ENCODE results near the gene NAPEPLD.
"Not testable (repeated sequence)": the region's sequence is repeated elsewhere in the genome, so short reads cannot be mapped to it uniquely, and the experiment has no call there.

Gene NAPEPLD

GRCh38 chr7:103083210-103083609 lies 65.7 kb downstream of the NAPEPLD start:
- TF ChIP-seq SUZ12 (IDR thresholded peaks at IDR 0.05; ENCODE audit: extremely low read depth, insufficient read depth, insufficient read length) (no peak), YY1 (IDR thresholded peaks at IDR 0.05; ENCODE audit: insufficient read depth, insufficient read length) (no peak), ZNF274 (IDR thresholded peaks at IDR 0.05; ENCODE audit: low read depth, low read length) (no peak)
- no peak overlapping the region for H3K4me3 ChIP-seq (ENCODE audit: insufficient read length, low read depth)
- no peaks in the 10 kb centered on the region for H3K27me3 ChIP-seq (ENCODE audit: insufficient read depth, insufficient read length)
- H3K36me3 ChIP-seq (ENCODE audit: insufficient read depth, insufficient read length, low read length) = peaks cover 28% of the 10 kb centered on the region
- no peaks in the 10 kb centered on the region for H3K4me1 ChIP-seq (ENCODE audit: insufficient read depth, insufficient read length)
- no peak for DNase-seq (ENCODE audit: low read depth, low spot score)
- H3K9ac ChIP-seq (ENCODE audit: insufficient read length, low read depth) = no peak overlapping the region
- no peaks in the 10 kb centered on the region for H3K9me3 ChIP-seq (ENCODE audit: insufficient read depth, low read length)

GRCh38 chr7:103082497-103082896 lies 66.4 kb downstream of the NAPEPLD start:
- TF ChIP-seq ZNF274 (IDR thresholded peaks at IDR 0.05; ENCODE audit: low read depth, low read length) (no peak), SUZ12 (IDR thresholded peaks at IDR 0.05; ENCODE audit: extremely low read depth, insufficient read depth, insufficient read length) (no peak), YY1 (IDR thresholded peaks at IDR 0.05; ENCODE audit: insufficient read depth, insufficient read length) (no peak)
- Histone ChIP-seq H3K4me1 (ENCODE audit: insufficient read depth, insufficient read length) (no peaks in the 10 kb centered on the region), H3K9me3 (ENCODE audit: insufficient read depth, low read length) (no peaks in the 10 kb centered on the region), H3K4me3 (ENCODE audit: insufficient read length, low read depth) (no peak overlapping the region), H3K36me3 (ENCODE audit: insufficient read depth, insufficient read length, low read length) (peaks cover 25% of the 10 kb centered on the region), H3K27me3 (ENCODE audit: insufficient read depth, insufficient read length) (no peaks in the 10 kb centered on the region), H3K9ac (ENCODE audit: insufficient read length, low read depth) (no peak overlapping the region)
- no peak for DNase-seq (ENCODE audit: low read depth, low spot score)

GRCh38 chr7:103080923-103081322 lies 68.0 kb downstream of the NAPEPLD start:
- TF ChIP-seq ZNF274 (IDR thresholded peaks at IDR 0.05; ENCODE audit: low read depth, low read length) = no peak
- no peak for TF ChIP-seq SUZ12 (IDR thresholded peaks at IDR 0.05; ENCODE audit: extremely low read depth, insufficient read depth, insufficient read length)
- TF ChIP-seq YY1 (IDR thresholded peaks at IDR 0.05; ENCODE audit: insufficient read depth, insufficient read length) = no peak
- Histone ChIP-seq H3K9ac (ENCODE audit: insufficient read length, low read depth) (no peak overlapping the region), H3K4me3 (ENCODE audit: insufficient read length, low read depth) (no peak overlapping the region), H3K9me3 (ENCODE audit: insufficient read depth, low read length) (no peaks in the 10 kb centered on the region), H3K36me3 (ENCODE audit: insufficient read depth, insufficient read length, low read length) (peaks cover 17% of the 10 kb centered on the region), H3K4me1 (ENCODE audit: insufficient read depth, insufficient read length) (no peaks in the 10 kb centered on the region), H3K27me3 (ENCODE audit: insufficient read depth, insufficient read length) (no peaks in the 10 kb centered on the region)
- no peak for DNase-seq (ENCODE audit: low read depth, low spot score)

GRCh38 chr7:103079836-103080235 lies 69.1 kb downstream of the NAPEPLD start:
- no peaks in the 10 kb centered on the region for H3K9me3 ChIP-seq (ENCODE audit: insufficient read depth, low read length)

GRCh38 chr7:103078226-103078625 lies 70.7 kb downstream of the NAPEPLD start:
- not testable (repeated sequence) for H3K36me3 ChIP-seq (ENCODE audit: insufficient read depth, insufficient read length, low read length); H3K4me1 ChIP-seq (ENCODE audit: insufficient read depth, insufficient read length); DNase-seq (ENCODE audit: low read depth, low spot score); H3K4me3 ChIP-seq (ENCODE audit: insufficient read length, low read depth); H3K9me3 ChIP-seq (ENCODE audit: insufficient read depth, low read length); H3K27me3 ChIP-seq (ENCODE audit: insufficient read depth, insufficient read length); H3K9ac ChIP-seq (ENCODE audit: insufficient read length, low read depth)

More at GRCh38 chr7:103079836-103080235, 69.1 kb downstream of the NAPEPLD start:
- Histone ChIP-seq H3K4me3 (ENCODE audit: insufficient read length, low read depth) (no peak overlapping the region), H3K9ac (ENCODE audit: insufficient read length, low read depth) (no peak overlapping the region), H3K36me3 (ENCODE audit: insufficient read depth, insufficient read length, low read length) (peaks cover 11% of the 10 kb centered on the region), H3K27me3 (ENCODE audit: insufficient read depth, insufficient read length) (no peaks in the 10 kb centered on the region), H3K4me1 (ENCODE audit: insufficient read depth, insufficient read length) (no peaks in the 10 kb centered on the region)
- TF ChIP-seq SUZ12 (IDR thresholded peaks at IDR 0.05; ENCODE audit: extremely low read depth, insufficient read depth, insufficient read length) (no peak), YY1 (IDR thresholded peaks at IDR 0.05; ENCODE audit: insufficient read depth, insufficient read length) (no peak), ZNF274 (IDR thresholded peaks at IDR 0.05; ENCODE audit: low read depth, low read length) (no peak)
- no peak for DNase-seq (ENCODE audit: low read depth, low spot score)

GRCh38 chr7:103077318-103077717 lies 71.6 kb downstream of the NAPEPLD start:
- Histone ChIP-seq H3K36me3 (ENCODE audit: insufficient read depth, insufficient read length, low read length) (no peaks in the 10 kb centered on the region), H3K9ac (ENCODE audit: insufficient read length, low read depth) (no peak overlapping the region), H3K4me3 (ENCODE audit: insufficient read length, low read depth) (no peak overlapping the region), H3K4me1 (ENCODE audit: insufficient read depth, insufficient read length) (no peaks in the 10 kb centered on the region), H3K27me3 (ENCODE audit: insufficient read depth, insufficient read length) (no peaks in the 10 kb centered on the region), H3K9me3 (ENCODE audit: insufficient read depth, low read length) (no peaks in the 10 kb centered on the region)
- no peak for TF ChIP-seq YY1 (IDR thresholded peaks at IDR 0.05; ENCODE audit: insufficient read depth, insufficient read length)
- TF ChIP-seq SUZ12 (IDR thresholded peaks at IDR 0.05; ENCODE audit: extremely low read depth, insufficient read depth, insufficient read length) = no peak
- no peak for TF ChIP-seq ZNF274 (IDR thresholded peaks at IDR 0.05; ENCODE audit: low read depth, low read length)
- DNase-seq (ENCODE audit: low read depth, low spot score) = no peak

GRCh38 chr7:103076764-103077163 lies 72.1 kb downstream of the NAPEPLD start:
- no peaks in the 10 kb centered on the region for H3K9me3 ChIP-seq (ENCODE audit: insufficient read depth, low read length)
- H3K27me3 ChIP-seq (ENCODE audit: insufficient read depth, insufficient read length) = no peaks in the 10 kb centered on the region
- H3K4me3 ChIP-seq (ENCODE audit: insufficient read length, low read depth) = no peak overlapping the region
- no peak for DNase-seq (ENCODE audit: low read depth, low spot score)
- H3K4me1 ChIP-seq (ENCODE audit: insufficient read depth, insufficient read length) = no peaks in the 10 kb centered on the region
- TF ChIP-seq ZNF274 (IDR thresholded peaks at IDR 0.05; ENCODE audit: low read depth, low read length) = no peak
- TF ChIP-seq SUZ12 (IDR thresholded peaks at IDR 0.05; ENCODE audit: extremely low read depth, insufficient read depth, insufficient read length) = no peak
- TF ChIP-seq YY1 (IDR thresholded peaks at IDR 0.05; ENCODE audit: insufficient read depth, insufficient read length) = no peak
- H3K9ac ChIP-seq (ENCODE audit: insufficient read length, low read depth) = no peak overlapping the region
- H3K36me3 ChIP-seq (ENCODE audit: insufficient read depth, insufficient read length, low read length) = no peaks in the 10 kb centered on the region
